Hepatocyte (in vitro differentiated cells): Measurements from ENCODE around the gene CDHR1. TPM values are rescaled to one million over a fixed set of nuclear protein-coding genes. Genes with fewer than 3 reads are reported as not detected.

Experiments
- DNase-seq: peaks from one replicate; pipeline ENCODE4 v3.0.0-alpha.2; 2016; ENCODE audit warnings: low spot score
- H2AFZ ChIP-seq: fragments of 200-600 bp; sonication (generic); 2 replicates; pipeline ENCODE4 v1.6.0; 2016; ENCODE audit warnings: antibody characterized with exemption, mild to moderate bottlenecking
- H3K27ac ChIP-seq: fragments of 200-600 bp; sonication (generic); 2 replicates; pipeline ENCODE4 v1.5.1; 2016; ENCODE audit warnings: mild to moderate bottlenecking
- H3K27me3 ChIP-seq: fragments of 200-600 bp; sonication (generic); 2 replicates; pipeline ENCODE4 v1.6.1; 2016
- H3K36me3 ChIP-seq: fragments of 200-600 bp; sonication (generic); replicated peaks from 2 replicates; pipeline ENCODE4 v1.5.1; 2016; ENCODE audit warnings: low read depth; ENCODE audit not compliant: insufficient read depth
- H3K4me1 ChIP-seq: fragments of 200-600 bp; sonication (generic); 2 replicates; pipeline ENCODE4 v1.5.1; 2016; ENCODE audit warnings: mild to moderate bottlenecking, moderate library complexity; ENCODE audit not compliant: insufficient read depth
- H3K4me2 ChIP-seq: fragments of 200-600 bp; sonication (generic); 2 replicates; pipeline ENCODE4 v1.6.0; 2016
- H3K4me3 ChIP-seq: fragments of 200-600 bp; sonication (generic); 2 replicates; pipeline ENCODE4 v1.5.1; 2016; ENCODE audit warnings: mild to moderate bottlenecking
- H3K79me2 ChIP-seq: fragments of 200-600 bp; sonication (generic); 2 replicates; pipeline ENCODE4 v1.6.0; 2017; ENCODE audit warnings: mild to moderate bottlenecking
- H3K9me2 ChIP-seq: fragments of 200-600 bp; sonication (generic); replicated peaks from 2 replicates; pipeline ENCODE4 v1.6.0; 2017; ENCODE audit warnings: mild to moderate bottlenecking; ENCODE audit not compliant: insufficient read depth
- H3K9me3 ChIP-seq: fragments of 200-600 bp; sonication (generic); 2 replicates; pipeline ENCODE4 v1.5.1; 2016; ENCODE audit warnings: low read depth, mild to moderate bottlenecking
- H4K20me1 ChIP-seq: fragments of 200-600 bp; sonication (generic); 2 replicates; pipeline ENCODE4 v1.6.0; 2016; ENCODE audit warnings: mild to moderate bottlenecking; ENCODE audit not compliant: insufficient read depth, poor library complexity, severe bottlenecking
- EZH2 ChIP-seq: fragments of 200-600 bp; sonication (generic); IDR thresholded peaks from 2 replicates; pipeline ENCODE4 v1.6.1; 2016; ENCODE audit warnings: antibody characterized with exemption, mild to moderate bottlenecking, borderline replicate concordance
- EZH2phosphoT487 ChIP-seq: fragments of 200-600 bp; sonication (generic); IDR thresholded peaks from one replicate; pipeline ENCODE4 v1.6.1; 2018; ENCODE audit warnings: antibody characterized with exemption, mild to moderate bottlenecking, low read depth, moderate library complexity; ENCODE audit not compliant: unreplicated experiment, severe bottlenecking
- WGBS: methylation state at CpG from one replicate; pipeline ENCODE4 v1.1.6; 2016; ENCODE audit warnings: low lambda C conversion rate; ENCODE audit errors: missing lambda C conversion rate; 5-methylcytosine and 5-hydroxymethylcytosine counted together
- polyA plus RNA-seq: library from polyadenylated mRNA; unstranded; fragments of >200 nt; fragmentation: Nextera tagmentation; extraction: Ambion mirVana; gene quantifications from 2 replicates; pipeline ENCODE4 v1.2.1, GENCODE V29; 2016
- total RNA-seq: library from RNA; depleted of rRNA; stranded (reverse); fragments of >200 nt; gene quantifications from 2 replicates; pipeline ENCODE4 v1.2.3, GENCODE V29; 2014
- TF ChIP-seq, protein P1 (sequence below): fragments of 200-600 bp; sonication (generic); IDR thresholded peaks from 2 replicates; pipeline ENCODE4 v1.5.1; 2016; ENCODE audit warnings: antibody characterized with exemption, mild to moderate bottlenecking; ENCODE audit not compliant: poor library complexity

Gene CDHR1
- total and polyA plus RNA-seq, 2 experiments from 2014 or later, result 0.03 TPM; not detected in 1

DNA sequence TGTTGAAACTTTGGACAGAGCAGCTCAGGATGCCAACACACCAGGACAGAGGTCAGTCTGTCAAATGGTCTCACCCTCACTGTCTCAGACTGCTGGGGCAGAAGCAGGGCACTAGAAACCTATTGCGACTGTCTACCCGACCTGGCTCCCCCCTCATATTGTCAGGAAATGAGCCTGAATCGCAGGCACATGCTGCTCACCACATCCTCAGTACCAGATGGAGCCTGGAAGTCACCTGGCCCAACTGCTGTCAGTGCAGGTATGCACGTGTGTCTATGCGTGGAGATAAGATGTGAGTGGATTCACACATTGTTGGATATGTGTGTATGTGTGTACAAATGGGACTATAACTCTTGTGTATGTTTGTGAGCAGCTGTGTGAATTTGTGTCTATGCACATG lies 3.2 kb upstream of the CDHR1 start:
- TF ChIP-seq EZH2 (no peak), EZH2phosphoT487 (no peak)
- TF ChIP-seq, protein P1, sequence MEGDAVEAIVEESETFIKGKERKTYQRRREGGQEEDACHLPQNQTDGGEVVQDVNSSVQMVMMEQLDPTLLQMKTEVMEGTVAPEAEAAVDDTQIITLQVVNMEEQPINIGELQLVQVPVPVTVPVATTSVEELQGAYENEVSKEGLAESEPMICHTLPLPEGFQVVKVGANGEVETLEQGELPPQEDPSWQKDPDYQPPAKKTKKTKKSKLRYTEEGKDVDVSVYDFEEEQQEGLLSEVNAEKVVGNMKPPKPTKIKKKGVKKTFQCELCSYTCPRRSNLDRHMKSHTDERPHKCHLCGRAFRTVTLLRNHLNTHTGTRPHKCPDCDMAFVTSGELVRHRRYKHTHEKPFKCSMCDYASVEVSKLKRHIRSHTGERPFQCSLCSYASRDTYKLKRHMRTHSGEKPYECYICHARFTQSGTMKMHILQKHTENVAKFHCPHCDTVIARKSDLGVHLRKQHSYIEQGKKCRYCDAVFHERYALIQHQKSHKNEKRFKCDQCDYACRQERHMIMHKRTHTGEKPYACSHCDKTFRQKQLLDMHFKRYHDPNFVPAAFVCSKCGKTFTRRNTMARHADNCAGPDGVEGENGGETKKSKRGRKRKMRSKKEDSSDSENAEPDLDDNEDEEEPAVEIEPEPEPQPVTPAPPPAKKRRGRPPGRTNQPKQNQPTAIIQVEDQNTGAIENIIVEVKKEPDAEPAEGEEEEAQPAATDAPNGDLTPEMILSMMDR, result no peak
- DNase-seq, result no peak
- no peaks in the 10 kb centered on the region for H3K9me2 ChIP-seq
- no peaks in the 10 kb centered on the region for H3K79me2 ChIP-seq
- H2AFZ ChIP-seq, result no peak overlapping the region
- no peaks in the 10 kb centered on the region for H3K9me3 ChIP-seq
- no peaks in the 10 kb centered on the region for H3K36me3 ChIP-seq
- 86% methylated on average over 5 of the region's 5 CpGs for WGBS
- no peak overlapping the region for H3K4me2 ChIP-seq
- no peak overlapping the region for H3K4me3 ChIP-seq
- no peaks in the 10 kb centered on the region for H3K4me1 ChIP-seq
- no peak overlapping the region for H3K27ac ChIP-seq
- no peaks in the 10 kb centered on the region for H4K20me1 ChIP-seq
- peaks cover 45% of the 10 kb centered on the region for H3K27me3 ChIP-seq

DNA sequence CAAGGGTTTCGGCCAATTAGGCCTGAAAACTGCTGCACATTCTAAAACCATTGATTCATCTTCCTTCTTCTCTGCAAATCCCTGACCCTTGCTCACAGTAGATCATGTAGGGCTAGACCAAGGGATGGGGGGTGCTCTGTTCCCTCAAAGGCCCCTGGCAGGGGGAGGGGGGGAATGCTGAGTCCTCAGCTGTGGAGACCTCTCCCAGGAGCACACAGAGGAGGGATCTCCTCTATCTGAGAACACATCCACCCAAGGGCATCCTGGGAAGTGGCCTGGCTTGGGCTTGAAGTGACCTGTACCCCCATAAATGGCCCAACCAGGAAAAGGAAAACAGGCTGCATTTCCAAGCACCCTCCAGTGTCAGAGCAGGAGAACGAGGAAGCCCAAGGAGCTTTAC lies 1.0 kb upstream of the CDHR1 start:
- no peak for TF ChIP-seq EZH2phosphoT487
- no peak for TF ChIP-seq EZH2
- TF ChIP-seq, protein P1, result no peak
- H3K9me3 ChIP-seq, result no peaks in the 10 kb centered on the region
- no peak for DNase-seq
- no peaks in the 10 kb centered on the region for H3K79me2 ChIP-seq
- no peaks in the 10 kb centered on the region for H3K4me1 ChIP-seq
- H3K4me3 ChIP-seq, result no peak overlapping the region
- no peaks in the 10 kb centered on the region for H3K36me3 ChIP-seq
- WGBS, result 94% methylated on average over 2 of the region's 2 CpGs
- no peaks in the 10 kb centered on the region for H4K20me1 ChIP-seq
- no peaks in the 10 kb centered on the region for H3K9me2 ChIP-seq
- no peak overlapping the region for H3K27ac ChIP-seq
- peaks cover 66% of the 10 kb centered on the region for H3K27me3 ChIP-seq
- no peak overlapping the region for H2AFZ ChIP-seq
- H3K4me2 ChIP-seq, result no peak overlapping the region

DNA sequence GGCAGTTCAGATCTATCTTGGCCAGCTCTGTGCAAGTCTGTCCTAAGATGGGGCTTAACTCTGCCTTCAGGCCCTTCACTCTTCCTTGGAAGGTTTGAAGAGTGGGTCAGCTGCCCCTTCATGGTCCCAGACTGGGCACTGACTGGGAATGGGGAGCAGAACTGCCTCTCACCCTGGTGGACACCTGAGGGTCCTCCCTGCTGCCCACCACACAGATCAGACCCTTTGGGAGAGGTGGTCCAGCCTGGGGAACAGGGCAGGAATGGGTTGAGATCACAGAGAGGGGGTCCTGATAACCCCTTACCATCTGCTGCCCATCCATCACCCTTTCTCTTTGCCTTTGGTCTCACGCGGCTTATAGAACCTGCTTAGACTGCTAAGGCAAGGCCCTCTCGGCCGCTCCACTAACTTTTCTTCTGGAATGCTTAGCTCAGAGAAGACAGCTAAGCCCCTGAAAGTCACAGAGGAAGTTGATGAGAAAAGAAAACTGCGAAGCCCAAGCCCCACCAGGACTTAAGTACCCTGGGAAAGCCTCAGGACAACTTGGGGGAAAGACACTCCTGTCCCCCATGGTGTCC lies 402 bp upstream of the CDHR1 start:
- H2AFZ ChIP-seq, result peak overlapping the region; percentile 63
- no peaks in the 10 kb centered on the region for H4K20me1 ChIP-seq
- H3K36me3 ChIP-seq, result no peaks in the 10 kb centered on the region
- H3K4me1 ChIP-seq, result no peaks in the 10 kb centered on the region
- H3K27ac ChIP-seq, result no peak overlapping the region
- H3K9me2 ChIP-seq, result no peaks in the 10 kb centered on the region
- no peaks in the 10 kb centered on the region for H3K9me3 ChIP-seq
- H3K4me3 ChIP-seq, result peak overlapping the region; percentile 33
- peaks cover 66% of the 10 kb centered on the region for H3K27me3 ChIP-seq
- TF ChIP-seq EZH2 (no peak), EZH2phosphoT487 (no peak)
- TF ChIP-seq, protein P1, result no peak
- no peaks in the 10 kb centered on the region for H3K79me2 ChIP-seq
- no peak for DNase-seq
- WGBS, result 27% methylated on average over 5 of the region's 5 CpGs
- H3K4me2 ChIP-seq, result peak overlapping the region; percentile 97
